H1 (cell line): Measurements from ENCODE around the gene CTXN3. TPM values are rescaled to one million over a fixed set of nuclear protein-coding genes. Genes with fewer than 3 reads are reported as not detected.

Experiments
- CTCF ChIA-PET: fragments of 300-600 bp; sonication (Branson Sonifier 250); formaldehyde crosslinking; loops from one replicate; lab custom pipeline; 2021; ENCODE audit not compliant: partially characterized antibody; lab: Charles Lee
- POLR2A ChIA-PET: fragments of 300-600 bp; sonication (Branson Sonifier 250); formaldehyde crosslinking; loops from one replicate; lab custom pipeline; 2021; ENCODE audit warnings: inconsistent platforms; ENCODE audit not compliant: partially characterized antibody; lab: Charles Lee
- DNase-seq, 2 experiments: peaks; one replicate each; pipeline versions ENCODE4 v3.0.0 to v3.0.0-alpha.2; 2010 to 2022; ENCODE audit warnings: low spot score in 2 of 2, low read depth in 1 of 2, mixed read lengths in 1 of 2
- FAIRE-seq: peaks from 2 replicates; lab custom pipeline; 2011; peaks lifted over from hg19 to GRCh38; lab: Jason Lieb, UNC
- H2AFZ ChIP-seq: 2 replicates; pipeline ENCODE4 v1.8.1; 2012; ENCODE audit warnings: low read length, inconsistent platforms
- H2AK5ac ChIP-seq: 2 replicates; pipeline ENCODE4 v1.6.1; 2013; ENCODE audit warnings: low read depth, low read length
- H2BK120ac ChIP-seq: replicated peaks from 2 replicates; pipeline ENCODE3; 2013; ENCODE audit warnings: low read depth, low read length, inconsistent platforms
- H2BK12ac ChIP-seq: 2 replicates; pipeline ENCODE4 v1.6.1; 2013; ENCODE audit warnings: low read depth, low read length
- H2BK15ac ChIP-seq: 2 replicates; pipeline ENCODE4 v1.6.1; 2013; ENCODE audit warnings: low read length
- H2BK20ac ChIP-seq: 2 replicates; pipeline ENCODE4 v1.6.1; 2013; ENCODE audit warnings: low read length
- H2BK5ac ChIP-seq: 2 replicates; pipeline ENCODE4 v1.6.1; 2013; ENCODE audit warnings: low read depth, low read length
- H3K14ac ChIP-seq: 2 replicates; pipeline ENCODE4 v1.6.1; 2013; ENCODE audit warnings: inconsistent platforms; ENCODE audit not compliant: insufficient read length
- H3K18ac ChIP-seq: 2 replicates; pipeline ENCODE4 v1.6.1; 2013; ENCODE audit warnings: low read length; ENCODE audit errors: extremely low read depth
- H3K23ac ChIP-seq: 2 replicates; pipeline ENCODE4 v1.6.1; 2013; ENCODE audit warnings: inconsistent platforms; ENCODE audit not compliant: insufficient read length
- H3K23me2 ChIP-seq: 2 replicates; pipeline ENCODE4 v1.6.1; 2013; ENCODE audit warnings: low read depth, low read length
- H3K27ac ChIP-seq: 2 replicates; pipeline ENCODE4 v1.6.1; 2011; ENCODE audit warnings: low read depth, low read length, inconsistent platforms
- H3K27me3 ChIP-seq, 4 experiments: replicated peaks in 1 of 4; 1 replicate in 1 of 4; 2 replicates in 3 of 4; pipeline versions ENCODE4 v1.6.1 to v1.8.1; 2011 to 2013; ENCODE audit warnings: low read length in 3 of 4, mild to moderate bottlenecking in 3 of 4, inconsistent platforms in 2 of 4, mixed read lengths in 2 of 4, moderate library complexity in 1 of 4; ENCODE audit not compliant: control insufficient read depth in 3 of 4, insufficient read depth in 3 of 4; ENCODE audit errors: extremely low read depth in 1 of 4
- H3K36me3 ChIP-seq, 4 experiments: 2 replicates each; pipeline versions ENCODE4 v1.6.1 to v1.8.1; 2011 to 2013; ENCODE audit warnings: mild to moderate bottlenecking in 4 of 4, low read length in 3 of 4, moderate library complexity in 2 of 4, control low read depth in 1 of 4, inconsistent platforms in 1 of 4; ENCODE audit not compliant: insufficient read depth in 4 of 4, control insufficient read depth in 2 of 4
- H3K4ac ChIP-seq: replicated peaks from 2 replicates; pipeline ENCODE3; 2013; ENCODE audit warnings: low read length, low read depth, mixed read lengths, inconsistent platforms; ENCODE audit not compliant: insufficient read length
- H3K4me1 ChIP-seq, 4 experiments: replicated peaks in 1 of 4; 1 replicate in 1 of 4; 2 replicates in 3 of 4; pipeline versions ENCODE4 v1.6.1 to v1.8.1; 2011 to 2013; ENCODE audit warnings: low read length in 3 of 4, inconsistent platforms in 2 of 4, mixed read lengths in 1 of 4; ENCODE audit not compliant: insufficient read depth in 4 of 4, control insufficient read depth in 3 of 4
- H3K4me2 ChIP-seq, 2 experiments: 2 replicates each; pipeline versions ENCODE4 v1.6.1 to v1.8.1; 2011 to 2013; ENCODE audit warnings: low read depth in 2 of 2, low read length in 2 of 2, control low read depth in 1 of 2, inconsistent platforms in 1 of 2, mild to moderate bottlenecking in 1 of 2; ENCODE audit not compliant: insufficient read depth in 1 of 2
- H3K4me3 ChIP-seq, 4 experiments: fragments of 200-600, 300-600 bp in 1 of 4; sonication (generic), shearing (Covaris generic), sonication (Bioruptor Twin) in 1 of 4; 2 replicates each; pipeline versions ENCODE4 v1.5.1 to v1.8.1; 2011 to 2016; ENCODE audit warnings: low read length in 4 of 4, low read depth in 3 of 4, control low read depth in 2 of 4, inconsistent platforms in 2 of 4, mild to moderate bottlenecking in 2 of 4, mixed read lengths in 1 of 4, moderate library complexity in 1 of 4; ENCODE audit not compliant: insufficient read depth in 2 of 4; ENCODE audit errors: extremely low read depth in 1 of 4
- H3K56ac ChIP-seq: replicated peaks from 2 replicates; pipeline ENCODE3; 2013; ENCODE audit warnings: low read depth, mild to moderate bottlenecking, mixed read lengths, low read length, inconsistent platforms; ENCODE audit not compliant: insufficient read length
- H3K79me1 ChIP-seq: 2 replicates; pipeline ENCODE4 v1.6.1; 2013; ENCODE audit warnings: low read depth, low read length, control low read depth
- H3K79me2 ChIP-seq, 2 experiments: 2 replicates each; pipeline versions ENCODE4 v1.6.1 to v1.8.1; 2012 to 2013; ENCODE audit warnings: low read length in 2 of 2, mild to moderate bottlenecking in 2 of 2, inconsistent platforms in 1 of 2; ENCODE audit not compliant: insufficient read depth in 2 of 2, control insufficient read depth in 1 of 2
- H3K9ac ChIP-seq, 4 experiments: replicated peaks in 1 of 4; 1 replicate in 1 of 4; 2 replicates in 3 of 4; pipeline versions ENCODE4 v1.6.1 to v1.8.1; 2011 to 2013; ENCODE audit warnings: low read depth in 3 of 4, low read length in 3 of 4, control low read depth in 2 of 4, mild to moderate bottlenecking in 2 of 4, moderate library complexity in 2 of 4, inconsistent platforms in 1 of 4; ENCODE audit errors: extremely low read depth in 1 of 4
- H3K9me3 ChIP-seq, 2 experiments: 2 replicates each; pipeline versions ENCODE4 v1.6.1 to v1.8.1; 2012 to 2013; ENCODE audit warnings: mild to moderate bottlenecking in 2 of 2, moderate library complexity in 2 of 2, control low read depth in 1 of 2, inconsistent platforms in 1 of 2, low read depth in 1 of 2, low read length in 1 of 2, mixed read lengths in 1 of 2; ENCODE audit not compliant: insufficient read depth in 2 of 2
- H4K20me1 ChIP-seq, 2 experiments: replicated peaks in 1 of 2; 2 replicates each; pipeline versions ENCODE3 to v1.8.1; 2011 to 2013; ENCODE audit warnings: inconsistent platforms in 2 of 2, low read length in 2 of 2, mild to moderate bottlenecking in 1 of 2; ENCODE audit not compliant: insufficient read depth in 2 of 2, control insufficient read depth in 1 of 2
- H4K5ac ChIP-seq: 2 replicates; pipeline ENCODE4 v1.6.1; 2013; ENCODE audit warnings: low read length, low read depth, mixed read lengths, inconsistent platforms; ENCODE audit not compliant: insufficient read length
- H4K8ac ChIP-seq: 2 replicates; pipeline ENCODE4 v1.8.0; 2013; ENCODE audit warnings: mild to moderate bottlenecking, moderate library complexity, low read length, inconsistent platforms; ENCODE audit not compliant: insufficient read depth; ENCODE audit errors: extremely low read depth
- H4K91ac ChIP-seq: replicated peaks from 2 replicates; pipeline ENCODE3; 2013; ENCODE audit warnings: low read length, mixed read lengths, inconsistent platforms; ENCODE audit not compliant: insufficient read length
- RFX5 ChIP-seq: IDR thresholded peaks from 2 replicates; pipeline ENCODE4 v1.6.1; 2011; ENCODE audit warnings: low read depth, low read length, improper control_type of control experiment, borderline replicate concordance
- RNF2 ChIP-seq: fragments of 200-900, 300-1000 bp; sonication (generic); IDR thresholded peaks from 2 replicates; pipeline ENCODE4 v1.7.1; 2016; ENCODE audit warnings: borderline replicate concordance, low read depth, mild to moderate bottlenecking, antibody characterized with exemption, low read length; ENCODE audit not compliant: poor library complexity, severe bottlenecking; ENCODE audit errors: missing control alignments
- TBP ChIP-seq: IDR thresholded peaks from 2 replicates; pipeline ENCODE4 v1.6.1; 2011; ENCODE audit warnings: low read depth, low read length, improper control_type of control experiment
- WGBS, 2 experiments: shearing (Covaris generic) in 1 of 2; methylation state at CpG; one replicate each; pipeline versions ENCODE4 v1.1.6 to v1.1.7; 2013 to 2015; ENCODE audit warnings: low lambda C conversion rate in 2 of 2, mixed read lengths in 2 of 2, inconsistent platforms in 1 of 2, low coverage in 1 of 2, missing lambda C conversion rate in 1 of 2; ENCODE audit not compliant: insufficient replicate concordance in 2 of 2, insufficient coverage in 1 of 2, insufficient read length in 1 of 2; ENCODE audit errors: extremely low coverage in 1 of 2, missing lambda C conversion rate in 1 of 2; 5-methylcytosine and 5-hydroxymethylcytosine counted together
- polyA plus RNA-seq, 7 experiments: library from polyadenylated mRNA; depleted of rRNA in 3 of 7; stranded (reverse) in 5 of 7; unstranded in 2 of 7; fragments of >200 nt in 5 of 7; fragments of 200-250 nt in 2 of 7; gene quantifications; 1 replicate in 5 of 7; 2 replicates in 1 of 7; 4 replicates in 1 of 7; pipeline versions ENCODE4 v1.2.1 to v1.2.3, GENCODE V29; 2011 to 2013; ENCODE audit warnings: missing spikeins in 2 of 7, mixed read lengths in 2 of 7
- total RNA-seq: library from RNA; stranded (reverse); fragmentation: NEBNext Ultra II Directional; extraction: Animal tissue kit (Norgen Biotek cat#: 25700); gene quantifications from 2 replicates; pipeline ENCODE4 v1.2.1, GENCODE V29; 2021
- TF ChIP-seq, protein P1 (sequence below), 3 experiments: IDR thresholded peaks; 1 replicate in 2 of 3; 2 replicates in 1 of 3; pipeline versions ENCODE4 v1.5.1 to v1.6.1; 2011; ENCODE audit warnings: low read length in 3 of 3, mild to moderate bottlenecking in 3 of 3, inconsistent platforms in 2 of 3, low read depth in 1 of 3, moderate library complexity in 1 of 3; ENCODE audit not compliant: insufficient read depth in 1 of 3; ENCODE audit errors: control extremely low read depth in 1 of 3
- TF ChIP-seq, protein P2 (sequence below): IDR thresholded peaks from 2 replicates; pipeline ENCODE4 v1.6.1; 2012; ENCODE audit warnings: inconsistent platforms

Gene CTXN3
- total and polyA plus RNA-seq, 2 of the 8 experiments (the other 6 are each of a cell fraction or from before 2014, with no cell fraction given), result 0.05 TPM; not detected in 1

DNA sequence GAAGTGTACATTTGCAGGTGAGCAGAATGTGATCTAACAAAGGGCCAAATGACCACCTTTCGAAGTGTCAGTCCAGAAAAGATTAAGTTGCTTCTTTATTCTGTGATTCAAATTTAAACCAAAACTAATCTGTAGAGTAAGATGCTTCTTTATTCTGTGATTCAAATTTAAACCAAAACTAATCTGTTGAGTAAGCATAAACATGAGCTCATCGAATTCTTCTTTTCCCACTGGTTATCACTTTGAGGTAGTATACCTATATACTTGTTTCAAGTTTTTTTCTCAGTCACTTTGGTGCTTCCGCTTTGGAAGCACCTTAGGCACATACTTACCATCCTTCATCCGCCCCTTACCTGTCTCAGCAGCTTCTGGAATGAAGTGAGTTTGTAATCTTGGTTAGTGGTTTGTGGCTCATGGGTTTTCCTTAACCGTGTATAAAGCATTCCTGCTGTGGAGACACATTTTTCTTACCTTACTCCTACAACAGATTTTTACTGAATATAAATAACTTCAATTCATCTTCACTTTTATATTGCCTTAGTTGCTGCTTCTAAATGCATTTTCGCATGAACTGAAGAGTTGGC, 40.7 kb upstream of the CTXN3 start:
- H2BK12ac ChIP-seq, result no peak overlapping the region
- H3K27ac ChIP-seq, result no peak overlapping the region
- ChIA-PET CTCF (interaction anchor here (0.7 kb wide), 1 partner anchor 117 kb away, joined by 3 read pairs; no protein-coding TSS in a partner anchor), POLR2A (interaction anchor here (0.6 to 1.5 kb wide), 2 partner anchors 18 to 94 kb away, joined by 3 to 5 read pairs; no protein-coding TSS in a partner anchor)
- no peaks in the 10 kb centered on the region for H3K79me2 ChIP-seq
- no peak overlapping the region for H4K5ac ChIP-seq
- 78% methylated on average over 6 of the region's 6 CpGs; no CpG with 5 or more reads in 1 of the 2 experiments for WGBS, 2 experiments
- H3K9ac ChIP-seq, result no peak overlapping the region
- no peak overlapping the region for H2BK15ac ChIP-seq
- no peak overlapping the region for H4K8ac ChIP-seq
- H2AFZ ChIP-seq, result no peak overlapping the region
- no peak overlapping the region for H3K18ac ChIP-seq
- peaks cover 0 to 4% (median 0%) of the 10 kb centered on the region in 4 experiments; a peak in 1 of 7 replicates for H3K4me1 ChIP-seq
- no peak for TF ChIP-seq TBP
- no peak for TF ChIP-seq RFX5
- no peak for TF ChIP-seq RNF2
- TF ChIP-seq, protein P1, sequence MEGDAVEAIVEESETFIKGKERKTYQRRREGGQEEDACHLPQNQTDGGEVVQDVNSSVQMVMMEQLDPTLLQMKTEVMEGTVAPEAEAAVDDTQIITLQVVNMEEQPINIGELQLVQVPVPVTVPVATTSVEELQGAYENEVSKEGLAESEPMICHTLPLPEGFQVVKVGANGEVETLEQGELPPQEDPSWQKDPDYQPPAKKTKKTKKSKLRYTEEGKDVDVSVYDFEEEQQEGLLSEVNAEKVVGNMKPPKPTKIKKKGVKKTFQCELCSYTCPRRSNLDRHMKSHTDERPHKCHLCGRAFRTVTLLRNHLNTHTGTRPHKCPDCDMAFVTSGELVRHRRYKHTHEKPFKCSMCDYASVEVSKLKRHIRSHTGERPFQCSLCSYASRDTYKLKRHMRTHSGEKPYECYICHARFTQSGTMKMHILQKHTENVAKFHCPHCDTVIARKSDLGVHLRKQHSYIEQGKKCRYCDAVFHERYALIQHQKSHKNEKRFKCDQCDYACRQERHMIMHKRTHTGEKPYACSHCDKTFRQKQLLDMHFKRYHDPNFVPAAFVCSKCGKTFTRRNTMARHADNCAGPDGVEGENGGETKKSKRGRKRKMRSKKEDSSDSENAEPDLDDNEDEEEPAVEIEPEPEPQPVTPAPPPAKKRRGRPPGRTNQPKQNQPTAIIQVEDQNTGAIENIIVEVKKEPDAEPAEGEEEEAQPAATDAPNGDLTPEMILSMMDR (IDR thresholded peaks at IDR 0.05; ENCODE audit: control extremely low read depth in 1 of 3, insufficient read depth in 1 of 3, low read depth in 1 of 3, low read length in 3 of 3), result no peak
- TF ChIP-seq, protein P2, sequence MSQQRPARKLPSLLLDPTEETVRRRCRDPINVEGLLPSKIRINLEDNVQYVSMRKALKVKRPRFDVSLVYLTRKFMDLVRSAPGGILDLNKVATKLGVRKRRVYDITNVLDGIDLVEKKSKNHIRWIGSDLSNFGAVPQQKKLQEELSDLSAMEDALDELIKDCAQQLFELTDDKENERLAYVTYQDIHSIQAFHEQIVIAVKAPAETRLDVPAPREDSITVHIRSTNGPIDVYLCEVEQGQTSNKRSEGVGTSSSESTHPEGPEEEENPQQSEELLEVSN, result no peak
- H3K27me3 ChIP-seq, result no peaks in the 10 kb centered on the region
- FAIRE-seq (no peak), DNase-seq (no peak)
- H3K4me3 ChIP-seq, result no peak overlapping the region
- H2BK20ac ChIP-seq, result no peak overlapping the region
- no peak overlapping the region for H3K14ac ChIP-seq
- H2BK120ac ChIP-seq, result no peak overlapping the region
- no peaks in the 10 kb centered on the region for H3K9me3 ChIP-seq
- no peak overlapping the region for H3K4me2 ChIP-seq
- H2BK5ac ChIP-seq, result no peak overlapping the region
- no peak overlapping the region for H3K56ac ChIP-seq
- H4K91ac ChIP-seq, result no peak overlapping the region
- H3K36me3 ChIP-seq, result no peaks in the 10 kb centered on the region
- H3K4ac ChIP-seq, result no peak overlapping the region
- H3K23ac ChIP-seq, result no peak overlapping the region
- no peaks in the 10 kb centered on the region for H3K79me1 ChIP-seq
- no peaks in the 10 kb centered on the region for H3K23me2 ChIP-seq
- no peaks in the 10 kb centered on the region for H4K20me1 ChIP-seq
- no peak overlapping the region for H2AK5ac ChIP-seq
